GM12872 (cell line): ENCODE measurements around the gene LCE6A.

ENCODE experiments used
- TF ChIP-seq, protein P1 (sequence below): IDR thresholded peaks from 3 replicates; pipeline ENCODE4 v1.5.1; 2011; ENCODE audit warnings: low read depth, mild to moderate bottlenecking, low read length, moderate library complexity; ENCODE audit not compliant: insufficient read depth

Gene LCE6A, protein sequence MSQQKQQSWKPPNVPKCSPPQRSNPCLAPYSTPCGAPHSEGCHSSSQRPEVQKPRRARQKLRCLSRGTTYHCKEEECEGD

DNA sequence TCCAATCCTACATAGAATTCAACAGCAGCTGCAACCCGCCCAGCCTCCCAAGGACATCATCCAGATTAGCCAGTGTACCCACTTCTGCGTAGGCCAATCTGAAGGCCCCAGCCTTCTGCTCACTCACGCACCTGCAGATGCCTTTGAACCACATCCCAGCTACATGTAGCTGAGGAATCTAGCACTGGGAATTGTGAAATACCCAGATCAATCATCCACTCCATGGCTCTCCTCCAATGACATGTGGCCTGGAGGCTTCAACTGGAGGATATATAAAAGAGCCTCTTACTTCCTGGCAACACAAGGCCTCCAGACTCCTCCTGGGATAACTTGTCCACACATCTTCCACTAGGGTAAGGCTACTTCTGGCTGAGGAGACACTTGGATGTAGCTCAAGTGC lies at the start of gene LCE6A:
LCE6A (plus strand) TSS at position 301 of the 400 bp plus-strand sequence. CDS start 665 bp downstream, outside the sequence.
- TF ChIP-seq, protein P1, sequence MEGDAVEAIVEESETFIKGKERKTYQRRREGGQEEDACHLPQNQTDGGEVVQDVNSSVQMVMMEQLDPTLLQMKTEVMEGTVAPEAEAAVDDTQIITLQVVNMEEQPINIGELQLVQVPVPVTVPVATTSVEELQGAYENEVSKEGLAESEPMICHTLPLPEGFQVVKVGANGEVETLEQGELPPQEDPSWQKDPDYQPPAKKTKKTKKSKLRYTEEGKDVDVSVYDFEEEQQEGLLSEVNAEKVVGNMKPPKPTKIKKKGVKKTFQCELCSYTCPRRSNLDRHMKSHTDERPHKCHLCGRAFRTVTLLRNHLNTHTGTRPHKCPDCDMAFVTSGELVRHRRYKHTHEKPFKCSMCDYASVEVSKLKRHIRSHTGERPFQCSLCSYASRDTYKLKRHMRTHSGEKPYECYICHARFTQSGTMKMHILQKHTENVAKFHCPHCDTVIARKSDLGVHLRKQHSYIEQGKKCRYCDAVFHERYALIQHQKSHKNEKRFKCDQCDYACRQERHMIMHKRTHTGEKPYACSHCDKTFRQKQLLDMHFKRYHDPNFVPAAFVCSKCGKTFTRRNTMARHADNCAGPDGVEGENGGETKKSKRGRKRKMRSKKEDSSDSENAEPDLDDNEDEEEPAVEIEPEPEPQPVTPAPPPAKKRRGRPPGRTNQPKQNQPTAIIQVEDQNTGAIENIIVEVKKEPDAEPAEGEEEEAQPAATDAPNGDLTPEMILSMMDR = no peak

DNA sequence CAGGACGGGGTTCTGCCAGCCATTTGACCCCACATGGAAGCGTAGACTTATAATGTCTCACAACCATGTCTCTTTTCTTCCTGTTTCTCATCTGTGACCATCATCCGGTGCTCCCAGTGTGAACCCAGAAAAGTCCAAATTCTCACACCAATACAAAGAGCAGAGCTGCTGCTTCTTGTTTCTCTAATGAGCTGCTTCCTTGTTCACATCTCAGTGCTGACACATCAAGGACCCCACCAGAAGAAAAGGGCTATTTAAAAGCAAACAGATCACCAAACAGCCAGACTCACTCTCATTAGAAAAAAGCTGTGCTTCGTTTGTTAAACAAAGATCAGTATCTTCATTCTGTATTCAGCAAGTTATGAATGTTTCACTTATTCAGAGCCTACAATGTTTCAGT lies 47.0 kb upstream of the LCE6A start:
- TF ChIP-seq, protein P1 = no peak

DNA sequence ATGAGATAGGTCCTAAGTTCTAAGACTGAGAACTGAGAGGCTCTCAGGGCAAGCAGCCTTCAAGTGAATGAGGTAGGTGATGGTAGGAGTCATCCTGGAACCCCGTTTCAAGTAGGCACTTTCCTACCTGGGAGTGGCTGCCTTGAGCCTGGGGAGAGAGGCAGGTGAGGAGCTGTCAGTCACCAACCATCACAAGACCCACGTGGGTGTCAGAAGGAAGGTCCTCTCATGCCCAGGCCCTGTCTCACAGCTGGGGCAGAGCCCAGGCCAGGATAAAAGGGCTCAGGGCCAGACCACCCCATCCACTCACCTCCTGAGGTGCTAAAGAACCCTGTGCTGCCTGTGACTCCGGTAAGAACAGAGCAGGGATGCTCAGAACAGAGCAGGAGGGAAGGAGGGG lies 46.2 kb upstream of the LCE6A start, which contains the start of gene LCE1D:
LCE1D (plus strand) TSS at position 301 of the 400 bp plus-strand sequence. CDS start 1,074 bp downstream, outside the sequence.
- TF ChIP-seq, protein P1 = no peak

DNA sequence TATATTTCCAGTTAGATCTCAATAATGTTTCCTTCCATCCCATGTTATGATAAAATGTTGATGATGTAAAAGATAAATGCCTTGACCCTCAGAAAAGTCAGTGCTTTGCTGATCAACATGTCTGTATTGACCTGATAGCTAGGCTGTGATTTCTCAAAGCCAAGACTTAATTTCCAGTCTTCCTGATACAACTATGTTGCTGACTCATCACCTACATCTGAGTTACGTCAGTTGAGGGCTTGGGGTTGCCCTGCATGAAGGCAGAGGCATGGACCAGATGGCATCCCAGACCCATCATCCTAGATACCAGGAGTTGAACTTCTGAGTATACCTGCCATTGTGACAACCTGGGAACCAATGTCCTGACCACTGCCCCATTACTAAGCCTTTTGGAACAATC lies 41.3 kb upstream of the LCE6A start:
- TF ChIP-seq, protein P1 = no peak

DNA sequence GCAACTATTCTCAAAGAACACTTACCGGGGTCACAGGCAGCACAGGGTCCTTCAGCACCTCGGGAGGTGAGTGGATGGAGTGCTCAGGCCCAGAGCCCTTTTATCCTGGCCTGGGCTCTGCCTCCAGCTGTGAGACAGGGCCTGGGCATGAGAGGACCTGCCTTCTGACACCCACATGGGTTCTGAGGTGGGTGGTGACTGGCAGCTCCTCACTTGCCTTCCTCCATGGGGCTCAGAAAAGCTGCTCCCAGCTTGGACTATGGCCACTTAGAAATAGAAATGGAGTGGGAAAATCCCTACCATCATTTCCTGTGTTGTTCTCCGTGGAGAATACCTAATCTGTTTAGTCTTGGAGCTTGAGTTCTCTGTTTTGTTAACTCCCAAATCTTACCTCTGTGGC lies 36.1 kb upstream of the LCE6A start, which contains the start of gene LCE1C:
LCE1C (minus strand) TSS at position 76 of the 400 bp plus-strand sequence. CDS start 1,173 bp downstream, outside the sequence.
- TF ChIP-seq, protein P1 = no peak

DNA sequence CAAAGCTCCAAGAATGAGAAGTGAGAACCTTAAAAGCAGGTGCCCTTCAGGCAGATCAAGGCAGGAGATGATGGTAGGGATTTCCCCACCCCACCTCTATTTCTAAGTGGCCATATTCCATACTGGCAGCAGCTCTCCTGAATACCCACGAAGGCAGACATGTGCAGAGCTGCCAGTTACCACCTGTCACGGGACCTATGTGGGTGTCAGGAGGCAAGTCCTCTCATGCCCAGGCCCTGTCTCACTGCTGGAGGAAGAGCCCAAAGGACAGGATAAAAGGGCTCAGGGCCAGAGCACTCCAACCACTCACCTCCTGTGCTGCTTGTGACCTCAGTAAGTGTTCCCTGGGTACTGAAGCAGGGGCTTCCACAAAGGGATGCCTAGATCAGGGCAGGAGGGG lies 31.6 kb upstream of the LCE6A start:
- TF ChIP-seq, protein P1 = no peak

DNA sequence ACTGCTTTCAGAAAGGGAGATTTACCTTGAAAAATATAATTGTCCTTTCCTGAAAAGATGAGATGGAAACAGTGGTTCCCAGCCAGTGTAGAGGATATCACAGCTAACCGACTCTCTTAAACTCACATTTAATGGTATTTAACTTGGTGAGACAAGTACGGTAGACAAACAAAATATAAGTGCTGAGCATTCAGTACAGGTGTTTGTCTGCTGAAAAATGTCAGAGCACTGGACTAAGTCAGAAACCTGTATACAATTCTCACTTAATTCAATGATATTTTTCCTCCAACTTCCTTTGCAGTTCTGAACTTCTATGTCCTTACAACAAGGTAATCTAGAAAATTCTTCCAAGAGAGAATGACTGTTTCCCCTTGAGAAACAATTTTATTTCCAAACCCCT lies 31.0 kb upstream of the LCE6A start, which contains the start of gene LCE1B:
LCE1B (plus strand) TSS at position 301 of the 400 bp plus-strand sequence. CDS start 476 bp downstream, outside the sequence.
- TF ChIP-seq, protein P1 = no peak

DNA sequence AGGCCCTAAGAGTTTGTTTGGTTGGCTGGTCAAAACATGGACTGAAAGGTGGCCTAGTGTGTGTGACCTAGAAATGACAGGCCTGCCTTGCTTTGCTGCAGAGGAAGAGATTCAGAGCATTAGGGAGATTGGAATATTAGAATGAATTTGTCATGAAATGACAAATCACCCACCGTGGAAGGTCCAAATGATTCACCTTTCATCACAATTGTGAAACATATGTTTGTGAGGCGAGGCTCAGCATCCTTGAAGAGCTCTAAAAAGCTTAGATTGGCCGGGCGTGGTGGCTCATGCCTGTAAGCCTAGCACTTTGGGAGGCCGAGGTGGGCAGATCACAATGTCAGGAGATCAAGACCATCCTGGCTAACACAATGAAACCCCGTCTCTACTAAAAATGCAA lies 25.3 kb upstream of the LCE6A start:
- TF ChIP-seq, protein P1 = no peak
